H1 (cell line): ENCODE results near the gene ZNF532. TPM values are rescaled to one million over a fixed set of nuclear protein-coding genes. Genes with fewer than 3 reads are reported as not detected.

Experiments used
- BCL11A ChIP-seq, 2 experiments: IDR thresholded peaks; one replicate each; pipeline ENCODE4 v1.6.1; 2011; ENCODE audit warnings: low read depth in 2 of 2, low read length in 2 of 2, mild to moderate bottlenecking in 2 of 2
- NANOG ChIP-seq: IDR thresholded peaks from 2 replicates; pipeline ENCODE4 v1.6.1; 2011; ENCODE audit warnings: low read length, low read depth, mild to moderate bottlenecking, inconsistent platforms; ENCODE audit not compliant: insufficient read depth, poor library complexity, severe bottlenecking
- SAP30 ChIP-seq: fragments of 300-600 bp; sonication (generic); IDR thresholded peaks from 2 replicates; pipeline ENCODE4 v1.7.1; 2012; ENCODE audit warnings: low read length, moderate library complexity, mild to moderate bottlenecking, inconsistent platforms; ENCODE audit not compliant: insufficient read depth, insufficient replicate concordance
- USF2 ChIP-seq: IDR thresholded peaks from 2 replicates; pipeline ENCODE4 v1.6.1; 2011; ENCODE audit warnings: low read length, improper control_type of control experiment
- YY1 ChIP-seq: IDR thresholded peaks from 2 replicates; pipeline ENCODE4 v1.6.1; 2011; ENCODE audit warnings: low read depth, mild to moderate bottlenecking, low read length
- polyA plus RNA-seq, 7 experiments: library from polyadenylated mRNA; depleted of rRNA in 3 of 7; stranded (reverse) in 5 of 7; unstranded in 2 of 7; fragments of >200 nt in 5 of 7; fragments of 200-250 nt in 2 of 7; gene quantifications; 1 replicate in 5 of 7; 2 replicates in 1 of 7; 4 replicates in 1 of 7; pipeline versions ENCODE4 v1.2.1 to v1.2.3, GENCODE V29; 2011 to 2013; ENCODE audit warnings: missing spikeins in 2 of 7, mixed read lengths in 2 of 7
- total RNA-seq: library from RNA; stranded (reverse); fragmentation: NEBNext Ultra II Directional; extraction: Animal tissue kit (Norgen Biotek cat#: 25700); gene quantifications from 2 replicates; pipeline ENCODE4 v1.2.1, GENCODE V29; 2021

The ZNF532 gene
- total and polyA plus RNA-seq, 2 of the 8 experiments (the other 6 are each of a cell fraction or from before 2014, with no cell fraction given), result 143 to 240 TPM

DNA sequence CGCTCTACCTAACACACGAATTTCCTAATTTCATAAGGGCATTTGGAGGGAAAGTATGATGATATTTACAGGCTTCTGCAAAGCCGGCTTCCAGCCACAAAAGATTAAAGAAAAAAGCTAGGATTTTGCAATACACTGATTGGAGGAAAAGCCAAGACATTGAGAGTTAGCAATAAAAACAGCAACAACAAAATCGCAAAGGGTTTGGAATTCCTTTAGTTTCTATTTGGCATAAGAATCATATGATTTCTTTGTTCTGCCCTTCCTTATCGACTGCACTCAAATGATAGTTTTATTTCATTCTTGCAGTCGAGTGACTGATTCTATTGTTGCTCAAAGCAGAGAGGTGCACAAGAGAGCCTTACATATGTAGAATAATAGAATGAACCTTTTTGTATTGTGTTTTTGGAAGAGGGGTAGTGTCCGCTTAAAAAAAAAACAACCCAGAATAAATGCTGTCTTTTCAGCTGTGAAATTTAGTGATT lies 3.9 kb upstream of the ZNF532 start (continued):
- no peak for TF ChIP-seq YY1
- no peak for TF ChIP-seq SAP30
- TF ChIP-seq USF2, result no peak
- TF ChIP-seq BCL11A (IDR thresholded peaks at IDR 0.05; ENCODE audit: low read depth in 2 of 2, low read length in 2 of 2), result no peak
- no peak for TF ChIP-seq NANOG
